ENCODE results near the gene CFAP65.

Gene CFAP65

GRCh38 chr2:218985021-218985324 lies 56.3 kb downstream of the CFAP65 start, which contains the start of gene FEV:
Gene FEV, minus strand, starts transcription at chr2:218985184. Its CDS starts 109 bp downstream, at chr2:218985075.
- no peak within 1 kb of the TSS for H3K4me3 ChIP-seq (ENCODE audit: control insufficient read depth, low read depth, low read length)
- no peak for TF ChIP-seq CTCF (conservative IDR thresholded peaks at IDR 0.05; ENCODE audit: control insufficient read depth, insufficient read depth, low read depth, low read length)
- no peak for DNase-seq (ENCODE audit: low read depth)

- no peak for DNase-seq (ENCODE audit: low read depth)
- H3K4me3 ChIP-seq (ENCODE audit: control insufficient read depth, low read depth, low read length), result no peak overlapping the region
- no peak for TF ChIP-seq CTCF (conservative IDR thresholded peaks at IDR 0.05; ENCODE audit: control insufficient read depth, insufficient read depth, low read depth, low read length)
Observed at GRCh38 chr2:218984239-218985020, 56.9 kb downstream of the CFAP65 start.

- DNase-seq (ENCODE audit: low read depth), result no peak
- H3K4me3 ChIP-seq (ENCODE audit: control insufficient read depth, low read depth, low read length), result no peak overlapping the region
- TF ChIP-seq CTCF (conservative IDR thresholded peaks at IDR 0.05; ENCODE audit: control insufficient read depth, insufficient read depth, low read depth, low read length), result no peak
Observed at GRCh38 chr2:218983934-218984238, 57.4 kb downstream of the CFAP65 start.

GRCh38 chr2:218983263-218983933 lies 57.9 kb downstream of the CFAP65 start:
- H3K4me3 ChIP-seq (ENCODE audit: control insufficient read depth, low read depth, low read length), result no peak overlapping the region

GRCh38 chr2:218982586-218983262 lies 58.6 kb downstream of the CFAP65 start:
- no peak overlapping the region for H3K4me3 ChIP-seq (ENCODE audit: control insufficient read depth, low read depth, low read length)
- no peak for TF ChIP-seq CTCF (conservative IDR thresholded peaks at IDR 0.05; ENCODE audit: control insufficient read depth, insufficient read depth, low read depth, low read length)
- no peak for DNase-seq (ENCODE audit: low read depth)

More at GRCh38 chr2:218983263-218983933, 57.9 kb downstream of the CFAP65 start:
- DNase-seq (ENCODE audit: low read depth), result no peak
- no peak for TF ChIP-seq CTCF (conservative IDR thresholded peaks at IDR 0.05; ENCODE audit: control insufficient read depth, insufficient read depth, low read depth, low read length)

- no peak for DNase-seq (ENCODE audit: low read depth)
- no peak for TF ChIP-seq CTCF (conservative IDR thresholded peaks at IDR 0.05; ENCODE audit: control insufficient read depth, insufficient read depth, low read depth, low read length)
- no peak overlapping the region for H3K4me3 ChIP-seq (ENCODE audit: control insufficient read depth, low read depth, low read length)
Observed at GRCh38 chr2:218981881-218982585, 59.3 kb downstream of the CFAP65 start.
